IMR-90 (cell line): ENCODE measurements around the gene RPL26.

Experiments
- MXI1 ChIP-seq: IDR thresholded peaks from 2 replicates; pipeline ENCODE4 v1.6.1; 2012; ENCODE audit warnings: low read depth, mild to moderate bottlenecking, low read length, moderate library complexity, borderline replicate concordance
- POLR2A ChIP-seq: IDR thresholded peaks from 2 replicates; pipeline ENCODE4 v1.6.1; 2012; ENCODE audit warnings: mild to moderate bottlenecking, low read depth, low read length
- RCOR1 ChIP-seq: IDR thresholded peaks from 2 replicates; pipeline ENCODE4 v1.6.1; 2012; ENCODE audit warnings: mild to moderate bottlenecking, low read length, improper control_type of control experiment; ENCODE audit not compliant: insufficient replicate concordance
- RFX5 ChIP-seq: IDR thresholded peaks from 2 replicates; pipeline ENCODE4 v1.8.0; 2012; ENCODE audit warnings: low read depth, mild to moderate bottlenecking, low read length, moderate library complexity
- TF ChIP-seq, protein P1 (sequence below): conservative IDR thresholded peaks from 2 replicates; pipeline ENCODE4 v1.5.1; 2012; ENCODE audit warnings: mild to moderate bottlenecking, low read depth, low read length, improper control_type of control experiment

DNA sequence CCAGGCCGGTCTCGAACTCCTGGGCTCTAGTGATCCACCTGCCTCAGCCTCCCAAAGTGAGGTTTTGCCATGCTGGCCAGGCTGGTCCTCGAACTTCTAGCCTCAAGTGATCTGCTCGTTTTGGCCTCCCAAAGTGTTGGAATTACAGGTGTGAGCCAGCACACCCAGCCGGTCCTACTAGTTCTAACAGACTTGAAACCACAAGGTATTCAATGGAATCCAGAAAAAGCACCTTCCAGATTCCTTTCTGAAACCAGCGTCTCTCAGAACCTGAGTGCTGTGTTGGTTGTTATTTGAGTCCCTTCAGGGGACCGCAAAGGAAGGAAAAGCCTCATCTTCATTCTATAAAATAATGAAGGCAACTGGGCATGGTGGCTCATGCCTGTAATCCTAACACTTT is 10.6 kb downstream of the RPL26 start:
- TF ChIP-seq, protein P1, sequence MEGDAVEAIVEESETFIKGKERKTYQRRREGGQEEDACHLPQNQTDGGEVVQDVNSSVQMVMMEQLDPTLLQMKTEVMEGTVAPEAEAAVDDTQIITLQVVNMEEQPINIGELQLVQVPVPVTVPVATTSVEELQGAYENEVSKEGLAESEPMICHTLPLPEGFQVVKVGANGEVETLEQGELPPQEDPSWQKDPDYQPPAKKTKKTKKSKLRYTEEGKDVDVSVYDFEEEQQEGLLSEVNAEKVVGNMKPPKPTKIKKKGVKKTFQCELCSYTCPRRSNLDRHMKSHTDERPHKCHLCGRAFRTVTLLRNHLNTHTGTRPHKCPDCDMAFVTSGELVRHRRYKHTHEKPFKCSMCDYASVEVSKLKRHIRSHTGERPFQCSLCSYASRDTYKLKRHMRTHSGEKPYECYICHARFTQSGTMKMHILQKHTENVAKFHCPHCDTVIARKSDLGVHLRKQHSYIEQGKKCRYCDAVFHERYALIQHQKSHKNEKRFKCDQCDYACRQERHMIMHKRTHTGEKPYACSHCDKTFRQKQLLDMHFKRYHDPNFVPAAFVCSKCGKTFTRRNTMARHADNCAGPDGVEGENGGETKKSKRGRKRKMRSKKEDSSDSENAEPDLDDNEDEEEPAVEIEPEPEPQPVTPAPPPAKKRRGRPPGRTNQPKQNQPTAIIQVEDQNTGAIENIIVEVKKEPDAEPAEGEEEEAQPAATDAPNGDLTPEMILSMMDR, result no peak
- TF ChIP-seq RCOR1, result no peak
- no peak for TF ChIP-seq RFX5
- TF ChIP-seq POLR2A, result no peak
- no peak for TF ChIP-seq MXI1
